Measurements from ENCODE around the gene HNRNPF.

DNA sequence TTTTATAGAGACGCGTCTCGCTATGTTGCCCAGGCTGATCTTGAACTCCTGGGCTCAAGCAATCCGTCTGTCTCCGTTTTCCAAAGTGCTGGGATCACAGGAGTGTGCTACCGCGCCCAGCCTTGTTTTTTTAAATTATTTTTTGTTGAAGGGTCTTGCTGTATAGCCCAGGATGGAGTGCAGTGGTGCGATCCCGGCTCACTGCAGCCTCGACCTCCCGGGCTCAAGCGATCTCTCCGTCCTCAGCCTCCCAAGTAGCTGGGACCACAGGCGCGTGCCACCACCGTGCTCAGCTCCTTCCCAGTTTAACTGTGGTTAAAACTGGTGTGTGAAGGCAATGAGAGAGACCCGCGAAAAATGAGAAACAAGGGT, 11.0 kb upstream of the HNRNPF start:
- TF ChIP-seq CTCF (IDR thresholded peaks at IDR 0.05) (no peak), EZH2phosphoT487 (IDR thresholded peaks at IDR 0.05) (no peak), EZH2 (IDR thresholded peaks at IDR 0.05) (no peak)

All from neural progenitor cell (in vitro differentiated cells).